ENCODE results near the gene GHRHR. TPM values are rescaled to one million over a fixed set of nuclear protein-coding genes. Genes with fewer than 3 reads are reported as not detected.

The GHRHR gene
- total RNA-seq, 1 experiment from 2014 or later, result not detected

DNA sequence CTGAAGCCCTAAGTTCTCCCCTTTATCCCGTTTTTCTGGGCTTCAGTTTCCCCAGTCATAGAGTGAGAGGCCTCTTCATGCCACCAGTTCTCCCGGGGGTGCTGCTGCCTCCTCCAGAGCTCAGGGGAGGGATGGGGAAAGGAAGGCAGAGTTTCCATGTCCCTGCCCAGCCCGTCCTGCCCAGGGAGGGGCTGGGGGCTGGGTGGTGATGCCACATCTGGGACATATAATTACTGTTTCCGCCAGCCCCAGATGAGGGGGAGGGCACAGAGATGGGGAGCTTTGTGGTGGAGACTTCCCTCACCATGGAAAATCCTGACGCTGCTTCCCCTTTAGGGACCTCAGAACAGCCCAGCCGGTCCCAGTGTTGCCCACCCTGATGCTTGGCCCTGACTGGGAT, 48.0 kb upstream of the GHRHR start:
- peaks cover 14% of the 10 kb centered on the region for H3K4me1 Mint-ChIP-seq (ENCODE audit: low read depth, unreplicated experiment)
- BruUV-seq (replicated peaks), result no TSS peak
- no peak overlapping the region for H3K4me3 Mint-ChIP-seq (ENCODE audit: unreplicated experiment)
- Histone ChIP-seq H3K27me3 (replicated peaks; ENCODE audit: control insufficient read depth, insufficient read depth, low read length) (no peaks in the 10 kb centered on the region), H3K4me3 (ENCODE audit: low read depth, low read length) (no peak overlapping the region), H3K9me3 (no peaks in the 10 kb centered on the region), H3K4me1 (peaks cover 27% of the 10 kb centered on the region), H3K36me3 (ENCODE audit: control insufficient read depth, insufficient read depth, low read length) (no peaks in the 10 kb centered on the region)
- no peak for DNase-seq
- ChIA-PET CTCF (no interaction called here), POLR2A (no interaction called here)
- H3K27me3 Mint-ChIP-seq (ENCODE audit: insufficient read depth, unreplicated experiment), result no peaks in the 10 kb centered on the region
- TF ChIP-seq, protein P1, sequence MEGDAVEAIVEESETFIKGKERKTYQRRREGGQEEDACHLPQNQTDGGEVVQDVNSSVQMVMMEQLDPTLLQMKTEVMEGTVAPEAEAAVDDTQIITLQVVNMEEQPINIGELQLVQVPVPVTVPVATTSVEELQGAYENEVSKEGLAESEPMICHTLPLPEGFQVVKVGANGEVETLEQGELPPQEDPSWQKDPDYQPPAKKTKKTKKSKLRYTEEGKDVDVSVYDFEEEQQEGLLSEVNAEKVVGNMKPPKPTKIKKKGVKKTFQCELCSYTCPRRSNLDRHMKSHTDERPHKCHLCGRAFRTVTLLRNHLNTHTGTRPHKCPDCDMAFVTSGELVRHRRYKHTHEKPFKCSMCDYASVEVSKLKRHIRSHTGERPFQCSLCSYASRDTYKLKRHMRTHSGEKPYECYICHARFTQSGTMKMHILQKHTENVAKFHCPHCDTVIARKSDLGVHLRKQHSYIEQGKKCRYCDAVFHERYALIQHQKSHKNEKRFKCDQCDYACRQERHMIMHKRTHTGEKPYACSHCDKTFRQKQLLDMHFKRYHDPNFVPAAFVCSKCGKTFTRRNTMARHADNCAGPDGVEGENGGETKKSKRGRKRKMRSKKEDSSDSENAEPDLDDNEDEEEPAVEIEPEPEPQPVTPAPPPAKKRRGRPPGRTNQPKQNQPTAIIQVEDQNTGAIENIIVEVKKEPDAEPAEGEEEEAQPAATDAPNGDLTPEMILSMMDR (IDR thresholded peaks at IDR 0.05; ENCODE audit: insufficient read depth in 1 of 2, low read depth in 1 of 2, low read length in 1 of 2, severe bottlenecking in 1 of 2, unreplicated experiment in 1 of 2), result no peak
- intact Hi-C loops (cut with micrococcal nuclease; ENCODE audit: unreplicated experiment), result no loop called here
- H3K36me3 Mint-ChIP-seq (ENCODE audit: insufficient read depth, unreplicated experiment), result no peaks in the 10 kb centered on the region
- H3K9me3 Mint-ChIP-seq (ENCODE audit: unreplicated experiment), result no peaks in the 10 kb centered on the region
- H3K27ac Mint-ChIP-seq (ENCODE audit: unreplicated experiment), result no peak overlapping the region

DNA sequence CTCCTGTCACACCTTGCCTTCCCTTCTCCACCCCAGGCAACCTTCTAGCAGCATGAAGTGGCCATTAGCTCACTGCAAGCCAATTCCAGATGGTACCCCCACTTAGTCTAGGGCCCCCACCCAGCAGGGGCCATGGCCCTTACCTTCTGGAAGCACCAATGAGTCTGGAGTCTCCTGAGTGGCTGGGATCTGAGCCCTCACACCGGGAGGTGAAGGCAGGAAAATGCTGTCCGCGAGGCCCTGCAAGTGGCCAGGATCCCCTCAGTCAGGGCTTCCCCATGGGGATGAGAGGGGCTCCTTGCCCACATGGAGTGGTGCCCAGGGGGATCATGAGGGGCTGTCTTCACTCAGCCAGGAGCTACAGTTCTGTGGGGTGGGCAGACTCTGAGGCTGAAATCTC, 47.5 kb upstream of the GHRHR start:
- H3K36me3 ChIP-seq (ENCODE audit: control insufficient read depth, insufficient read depth, low read length), result no peaks in the 10 kb centered on the region
- H3K4me1 Mint-ChIP-seq (ENCODE audit: low read depth, unreplicated experiment), result peaks cover 12% of the 10 kb centered on the region
- intact Hi-C loops (cut with micrococcal nuclease; ENCODE audit: unreplicated experiment), result no loop called here
- H3K27me3 ChIP-seq (replicated peaks; ENCODE audit: control insufficient read depth, insufficient read depth, low read length), result no peaks in the 10 kb centered on the region
- H3K4me3 ChIP-seq (ENCODE audit: low read depth, low read length), result no peak overlapping the region
- peaks cover 27% of the 10 kb centered on the region for H3K4me1 ChIP-seq
- H3K4me3 Mint-ChIP-seq (ENCODE audit: unreplicated experiment), result no peak overlapping the region
- H3K9me3 ChIP-seq, result no peaks in the 10 kb centered on the region
- no peaks in the 10 kb centered on the region for H3K9me3 Mint-ChIP-seq (ENCODE audit: unreplicated experiment)
- H3K27ac Mint-ChIP-seq (ENCODE audit: unreplicated experiment), result no peak overlapping the region
- CTCF ChIA-PET, result no interaction called here
- TF ChIP-seq, protein P1 (IDR thresholded peaks at IDR 0.05; ENCODE audit: insufficient read depth in 1 of 2, low read depth in 1 of 2, low read length in 1 of 2, severe bottlenecking in 1 of 2, unreplicated experiment in 1 of 2), result no peak
- no peaks in the 10 kb centered on the region for H3K27me3 Mint-ChIP-seq (ENCODE audit: insufficient read depth, unreplicated experiment)
- no peak for DNase-seq
- H3K36me3 Mint-ChIP-seq (ENCODE audit: insufficient read depth, unreplicated experiment), result no peaks in the 10 kb centered on the region
- no TSS peak for BruUV-seq (replicated peaks)
- POLR2A ChIA-PET, result no interaction called here

GRCh38 chr7:30916767-30917166, 47.0 kb upstream of the GHRHR start:
- DNase-seq, result no peak
- CTCF ChIA-PET, result no interaction called here

More at GRCh38 chr7:30916767-30917166, 47.0 kb upstream of the GHRHR start:
- no peak overlapping the region for H3K27ac Mint-ChIP-seq (ENCODE audit: unreplicated experiment)
- peaks cover 27% of the 10 kb centered on the region for H3K4me1 ChIP-seq
- intact Hi-C loops (cut with micrococcal nuclease; ENCODE audit: unreplicated experiment), result no loop called here
- BruUV-seq (replicated peaks), result no TSS peak
- no peaks in the 10 kb centered on the region for H3K36me3 Mint-ChIP-seq (ENCODE audit: insufficient read depth, unreplicated experiment)
- TF ChIP-seq, protein P1 (IDR thresholded peaks at IDR 0.05; ENCODE audit: insufficient read depth in 1 of 2, low read depth in 1 of 2, low read length in 1 of 2, severe bottlenecking in 1 of 2, unreplicated experiment in 1 of 2), result no peak
- POLR2A ChIA-PET, result no interaction called here
- no peaks in the 10 kb centered on the region for H3K27me3 ChIP-seq (replicated peaks; ENCODE audit: control insufficient read depth, insufficient read depth, low read length)
- H3K4me1 Mint-ChIP-seq (ENCODE audit: low read depth, unreplicated experiment), result peaks cover 12% of the 10 kb centered on the region
- no peak overlapping the region for H3K4me3 ChIP-seq (ENCODE audit: low read depth, low read length)
- H3K27me3 Mint-ChIP-seq (ENCODE audit: insufficient read depth, unreplicated experiment), result no peaks in the 10 kb centered on the region
- H3K4me3 Mint-ChIP-seq (ENCODE audit: unreplicated experiment), result no peak overlapping the region
- no peaks in the 10 kb centered on the region for H3K9me3 Mint-ChIP-seq (ENCODE audit: unreplicated experiment)
- H3K36me3 ChIP-seq (ENCODE audit: control insufficient read depth, insufficient read depth, low read length), result no peaks in the 10 kb centered on the region
- H3K9me3 ChIP-seq, result no peaks in the 10 kb centered on the region

Measured in Caco-2 (cell line).